ENCODE measurements around the gene SPTA1.

DNA sequence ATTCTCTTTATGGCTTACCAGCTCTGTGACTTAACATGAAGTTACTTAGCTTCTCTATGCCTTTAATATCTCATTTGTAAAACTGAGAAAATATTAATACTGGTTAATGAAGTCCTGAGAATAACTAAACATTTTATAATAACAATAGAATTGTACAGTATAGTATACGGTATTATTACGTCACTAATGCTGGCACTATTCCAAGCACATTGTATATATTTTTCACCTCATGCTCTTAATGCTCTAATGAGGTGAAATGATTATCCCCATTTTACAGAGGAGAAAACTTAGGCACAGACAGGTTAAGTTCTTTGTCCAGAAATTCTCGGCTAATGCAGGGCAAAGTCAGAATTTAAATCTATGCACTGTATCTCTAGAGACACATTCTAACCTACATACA lies 33.1 kb upstream of the SPTA1 start:
- TF ChIP-seq EZH2 (IDR thresholded peaks at IDR 0.05; ENCODE audit: borderline replicate concordance, low read length), result no peak
- TF ChIP-seq, protein P1, sequence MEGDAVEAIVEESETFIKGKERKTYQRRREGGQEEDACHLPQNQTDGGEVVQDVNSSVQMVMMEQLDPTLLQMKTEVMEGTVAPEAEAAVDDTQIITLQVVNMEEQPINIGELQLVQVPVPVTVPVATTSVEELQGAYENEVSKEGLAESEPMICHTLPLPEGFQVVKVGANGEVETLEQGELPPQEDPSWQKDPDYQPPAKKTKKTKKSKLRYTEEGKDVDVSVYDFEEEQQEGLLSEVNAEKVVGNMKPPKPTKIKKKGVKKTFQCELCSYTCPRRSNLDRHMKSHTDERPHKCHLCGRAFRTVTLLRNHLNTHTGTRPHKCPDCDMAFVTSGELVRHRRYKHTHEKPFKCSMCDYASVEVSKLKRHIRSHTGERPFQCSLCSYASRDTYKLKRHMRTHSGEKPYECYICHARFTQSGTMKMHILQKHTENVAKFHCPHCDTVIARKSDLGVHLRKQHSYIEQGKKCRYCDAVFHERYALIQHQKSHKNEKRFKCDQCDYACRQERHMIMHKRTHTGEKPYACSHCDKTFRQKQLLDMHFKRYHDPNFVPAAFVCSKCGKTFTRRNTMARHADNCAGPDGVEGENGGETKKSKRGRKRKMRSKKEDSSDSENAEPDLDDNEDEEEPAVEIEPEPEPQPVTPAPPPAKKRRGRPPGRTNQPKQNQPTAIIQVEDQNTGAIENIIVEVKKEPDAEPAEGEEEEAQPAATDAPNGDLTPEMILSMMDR (conservative IDR thresholded peaks at IDR 0.05 in 1 of 2, IDR thresholded peaks at IDR 0.05 in 1 of 2; ENCODE audit: extremely low read depth in 1 of 2, insufficient read depth in 1 of 2, low read depth in 1 of 2, low read length in 2 of 2), result no peak

Measured in mammary epithelial cell (primary cell).